Nephron progenitor cell (in vitro differentiated cells): ENCODE measurements around the gene ADAM10.

Experiments
- DNase-seq: peaks from one replicate; pipeline ENCODE4 v3.0.0; 2021
- H3K27ac Mint-ChIP-seq: 2 replicates; pipeline ENCODE4 v1.8.0; 2021; ENCODE audit warnings: mild to moderate bottlenecking, moderate library complexity, mixed read lengths
- H3K27me3 Mint-ChIP-seq: 2 replicates; pipeline ENCODE4 v1.8.0; 2021; ENCODE audit warnings: mild to moderate bottlenecking, low read depth, mixed read lengths; ENCODE audit not compliant: poor library complexity
- H3K36me3 Mint-ChIP-seq: 2 replicates; pipeline ENCODE4 v1.8.0; 2021; ENCODE audit warnings: low read depth, mixed read lengths
- H3K4me1 Mint-ChIP-seq: 2 replicates; pipeline ENCODE4 v1.8.0; 2021; ENCODE audit warnings: mixed read lengths
- H3K4me3 Mint-ChIP-seq: 2 replicates; pipeline ENCODE4 v1.8.0; 2021; ENCODE audit warnings: mild to moderate bottlenecking, moderate library complexity, mixed read lengths
- H3K9me3 Mint-ChIP-seq: 2 replicates; pipeline ENCODE4 v1.8.0; 2021; ENCODE audit warnings: mild to moderate bottlenecking, moderate library complexity, mixed read lengths
- CTCF ChIP-seq: fragments of 200-600 bp; sonication (generic); IDR thresholded peaks from 2 replicates; pipeline ENCODE4 v1.5.0; 2021; ENCODE audit warnings: antibody characterized with exemption

ADAM10 gene

GRCh38 chr15:58650102-58650501 lies 99.4 kb downstream of the ADAM10 start:
- DNase-seq, result no peak
- no peak overlapping the region for H3K27ac Mint-ChIP-seq
- H3K4me1 Mint-ChIP-seq, result no peaks in the 10 kb centered on the region
- peaks cover 83% of the 10 kb centered on the region for H3K36me3 Mint-ChIP-seq
- no peak overlapping the region for H3K4me3 Mint-ChIP-seq
- peaks cover 13% of the 10 kb centered on the region for H3K9me3 Mint-ChIP-seq
- no peaks in the 10 kb centered on the region for H3K27me3 Mint-ChIP-seq
- TF ChIP-seq CTCF, result no peak

GRCh38 chr15:58649175-58649574 lies 100.3 kb downstream of the ADAM10 start:
- Mint-ChIP-seq H3K27me3 (no peaks in the 10 kb centered on the region), H3K36me3 (peaks cover 83% of the 10 kb centered on the region), H3K4me1 (no peaks in the 10 kb centered on the region), H3K4me3 (no peak overlapping the region), H3K27ac (no peak overlapping the region), H3K9me3 (peaks cover 8% of the 10 kb centered on the region)
- TF ChIP-seq CTCF, result no peak
- no peak for DNase-seq

- H3K27me3 Mint-ChIP-seq, result no peaks in the 10 kb centered on the region
Measured at GRCh38 chr15:58643996-58644395, 105.5 kb downstream of the ADAM10 start.

GRCh38 chr15:58641660-58642059 lies 107.8 kb downstream of the ADAM10 start:
- Mint-ChIP-seq H3K9me3 (no peaks in the 10 kb centered on the region), H3K36me3 (peaks cover 82% of the 10 kb centered on the region), H3K27ac (peak overlapping the region; percentile 59)

More at GRCh38 chr15:58643996-58644395, 105.5 kb downstream of the ADAM10 start:
- H3K36me3 Mint-ChIP-seq, result peaks cover 75% of the 10 kb centered on the region
- DNase-seq, result no peak
- no peaks in the 10 kb centered on the region for H3K4me1 Mint-ChIP-seq
- TF ChIP-seq CTCF, result no peak
- H3K4me3 Mint-ChIP-seq, result no peak overlapping the region
- H3K9me3 Mint-ChIP-seq, result no peaks in the 10 kb centered on the region
- H3K27ac Mint-ChIP-seq, result no peak overlapping the region

GRCh38 chr15:58639992-58640391 lies 109.5 kb downstream of the ADAM10 start:
- no peaks in the 10 kb centered on the region for H3K9me3 Mint-ChIP-seq
- peaks cover 70% of the 10 kb centered on the region for H3K36me3 Mint-ChIP-seq
- no peak overlapping the region for H3K27ac Mint-ChIP-seq
- H3K4me1 Mint-ChIP-seq, result no peaks in the 10 kb centered on the region
- H3K4me3 Mint-ChIP-seq, result no peak overlapping the region
- no peak for DNase-seq
- no peaks in the 10 kb centered on the region for H3K27me3 Mint-ChIP-seq
- TF ChIP-seq CTCF, result no peak

More at GRCh38 chr15:58641660-58642059, 107.8 kb downstream of the ADAM10 start:
- no peak overlapping the region for H3K4me3 Mint-ChIP-seq
- H3K4me1 Mint-ChIP-seq, result no peaks in the 10 kb centered on the region
- H3K27me3 Mint-ChIP-seq, result no peaks in the 10 kb centered on the region
- TF ChIP-seq CTCF, result no peak
- DNase-seq, result no peak

- no peaks in the 10 kb centered on the region for H3K27me3 Mint-ChIP-seq
- no peak overlapping the region for H3K4me3 Mint-ChIP-seq
- H3K4me1 Mint-ChIP-seq, result no peaks in the 10 kb centered on the region
- no peaks in the 10 kb centered on the region for H3K9me3 Mint-ChIP-seq
- no peak for TF ChIP-seq CTCF
- peaks cover 70% of the 10 kb centered on the region for H3K36me3 Mint-ChIP-seq
- DNase-seq, result no peak
- no peak overlapping the region for H3K27ac Mint-ChIP-seq
Measured at GRCh38 chr15:58639002-58639756, 110.3 kb downstream of the ADAM10 start.
